MM.1S (cell line): ENCODE measurements around the gene AMZ1.

Experiments
- DNase-seq: peaks from one replicate; pipeline ENCODE4 v3.0.0-alpha.2; 2015
- H2AFZ ChIP-seq: fragments of 300-600 bp; sonication (generic); 2 replicates; pipeline ENCODE4 v1.6.0; 2016; ENCODE audit warnings: antibody characterized with exemption, low read length
- H3F3A ChIP-seq: fragments of 300-600 bp; sonication (generic); 2 replicates; pipeline ENCODE4 v1.6.1; 2016; ENCODE audit warnings: mild to moderate bottlenecking, antibody characterized with exemption, low read length, moderate library complexity, mixed read lengths; ENCODE audit not compliant: insufficient read depth
- H3K27ac ChIP-seq: fragments of 300-600 bp; sonication (generic); 2 replicates; pipeline ENCODE4 v1.5.1; 2016; ENCODE audit warnings: mild to moderate bottlenecking, low read length
- H3K27me3 ChIP-seq: fragments of 300-600 bp; sonication (generic); replicated peaks from 2 replicates; pipeline ENCODE4 v1.6.0; 2016; ENCODE audit warnings: low read length; ENCODE audit not compliant: insufficient read depth
- H3K36me3 ChIP-seq: fragments of 300-600 bp; sonication (generic); replicated peaks from 2 replicates; pipeline ENCODE4 v1.6.1; 2016; ENCODE audit warnings: mild to moderate bottlenecking, low read length, mixed read lengths; ENCODE audit not compliant: insufficient read depth
- H3K4me1 ChIP-seq: fragments of 300-600 bp; sonication (generic); 2 replicates; pipeline ENCODE4 v1.6.1; 2016; ENCODE audit warnings: low read length, mixed read lengths
- H3K4me2 ChIP-seq: fragments of 300-600 bp; sonication (generic); 2 replicates; pipeline ENCODE4 v1.6.0; 2016; ENCODE audit warnings: low read depth, low read length
- H3K4me3 ChIP-seq: fragments of 300-600 bp; sonication (generic); 2 replicates; pipeline ENCODE4 v1.5.1; 2016; ENCODE audit warnings: low read length, mixed read lengths
- H3K79me2 ChIP-seq: fragments of 300-600 bp; sonication (generic); 2 replicates; pipeline ENCODE4 v1.6.1; 2016; ENCODE audit warnings: mixed run types, low read length, mixed read lengths
- H3K9ac ChIP-seq: fragments of 300-600 bp; sonication (generic); 2 replicates; pipeline ENCODE4 v1.6.1; 2016; ENCODE audit warnings: low read length, mixed read lengths
- H3K9me2 ChIP-seq: fragments of 300-600 bp; sonication (generic); replicated peaks from 2 replicates; pipeline ENCODE4 v1.6.1; 2016; ENCODE audit warnings: mild to moderate bottlenecking, low read length, mixed read lengths; ENCODE audit not compliant: insufficient read depth
- H3K9me3 ChIP-seq: fragments of 300-600 bp; sonication (generic); replicated peaks from 2 replicates; pipeline ENCODE4 v1.6.1; 2016; ENCODE audit warnings: mild to moderate bottlenecking, low read length, mixed read lengths; ENCODE audit not compliant: insufficient read depth
- H4K20me1 ChIP-seq: fragments of 300-600 bp; sonication (generic); 2 replicates; pipeline ENCODE4 v1.6.1; 2016; ENCODE audit warnings: mild to moderate bottlenecking, low read length, moderate library complexity, mixed read lengths; ENCODE audit not compliant: insufficient read depth
- CTCF ChIP-seq: fragments of 300-600 bp; sonication (generic); IDR thresholded peaks from 2 replicates; pipeline ENCODE4 v1.5.1; 2016; ENCODE audit warnings: antibody characterized with exemption, low read length, mixed read lengths
- EZH2 ChIP-seq: fragments of 300-600 bp; sonication (generic); optimal IDR thresholded peaks from 2 replicates; pipeline ENCODE3; 2017; ENCODE audit warnings: low read depth, mild to moderate bottlenecking, antibody characterized with exemption, low read length, mixed read lengths
- EZH2phosphoT487 ChIP-seq: fragments of 300-600 bp; sonication (generic); IDR thresholded peaks from 2 replicates; pipeline ENCODE4 v1.6.1; 2018; ENCODE audit warnings: antibody characterized with exemption, low read length

AMZ1 gene

GRCh38 chr7:2715341-2716231 lies 27.6 kb downstream of the AMZ1 start:
- DNase-seq = peak; percentile 43
- Histone ChIP-seq H3K4me2 (peak overlapping the region; percentile 46; the same call in 1 of the 2 replicates), H2AFZ (no peak overlapping the region)

DNA sequence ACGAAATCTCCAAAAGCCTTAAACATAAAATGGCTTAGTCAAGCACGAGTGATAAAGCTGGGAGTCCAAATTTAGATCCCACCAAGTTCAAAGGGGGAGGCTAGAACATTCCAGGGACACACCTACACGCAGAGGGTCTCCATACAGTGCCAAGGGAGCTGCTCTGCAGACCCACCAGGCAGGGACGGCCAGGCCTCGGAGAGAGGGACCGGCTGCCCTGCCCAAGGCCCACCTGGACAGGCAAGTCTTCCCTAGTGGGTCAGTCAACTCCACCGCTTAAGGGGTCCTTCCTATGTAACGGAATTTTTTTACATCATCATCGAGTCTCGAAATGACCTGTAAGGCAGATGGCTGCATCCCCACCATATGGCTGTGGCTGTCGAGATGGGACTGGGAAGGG lies 28.5 kb downstream of the AMZ1 start:
- peak overlapping the region; percentile 79; the same call in 1 of the 2 replicates for H3K27ac ChIP-seq

More at GRCh38 chr7:2715341-2716231, 27.6 kb downstream of the AMZ1 start:
- Histone ChIP-seq H3K4me1 (peaks cover 36% of the 10 kb centered on the region), H3K9me2 (no peaks in the 10 kb centered on the region), H3K79me2 (no peaks in the 10 kb centered on the region), H3F3A (peaks cover 20% of the 10 kb centered on the region), H3K9me3 (no peaks in the 10 kb centered on the region), H3K27ac (peak overlapping the region; percentile 79), H3K27me3 (no peaks in the 10 kb centered on the region), H4K20me1 (no peaks in the 10 kb centered on the region), H3K36me3 (no peaks in the 10 kb centered on the region), H3K4me3 (no peak overlapping the region), H3K9ac (peak overlapping the region; percentile 29)
- TF ChIP-seq CTCF (no peak), EZH2phosphoT487 (no peak), EZH2 (no peak)

GRCh38 chr7:2716906-2717292 lies 28.9 kb downstream of the AMZ1 start:
- DNase-seq = no peak
- H3K27ac ChIP-seq = no peak overlapping the region
- H3K9ac ChIP-seq = no peak overlapping the region
- no peaks in the 10 kb centered on the region for H3K79me2 ChIP-seq
- H4K20me1 ChIP-seq = no peaks in the 10 kb centered on the region
- peaks cover 9% of the 10 kb centered on the region for H3F3A ChIP-seq
- H2AFZ ChIP-seq = no peak overlapping the region
- H3K4me3 ChIP-seq = no peak overlapping the region
- no peaks in the 10 kb centered on the region for H3K9me2 ChIP-seq
- no peak for TF ChIP-seq CTCF
- no peak for TF ChIP-seq EZH2
- H3K27me3 ChIP-seq = no peaks in the 10 kb centered on the region
- H3K4me1 ChIP-seq = peaks cover 23% of the 10 kb centered on the region
- no peaks in the 10 kb centered on the region for H3K9me3 ChIP-seq
- H3K36me3 ChIP-seq = no peaks in the 10 kb centered on the region
- H3K4me2 ChIP-seq = no peak overlapping the region

More for the DNA sequence above, 28.5 kb downstream of the AMZ1 start:
- Histone ChIP-seq H3K4me3 (no peak overlapping the region), H2AFZ (no peak overlapping the region), H4K20me1 (no peaks in the 10 kb centered on the region), H3K36me3 (no peaks in the 10 kb centered on the region), H3F3A (peaks cover 13% of the 10 kb centered on the region), H3K4me1 (peaks cover 27% of the 10 kb centered on the region), H3K27me3 (no peaks in the 10 kb centered on the region), H3K9me3 (no peaks in the 10 kb centered on the region), H3K4me2 (peak overlapping the region; percentile 46; the same call in 1 of the 2 replicates), H3K9ac (0 out of 2 replicates have a peak overlapping the region, but pooled peaks have one; percentile 29), H3K9me2 (no peaks in the 10 kb centered on the region), H3K79me2 (no peaks in the 10 kb centered on the region)
- DNase-seq = no peak
- TF ChIP-seq EZH2phosphoT487 (no peak), EZH2 (no peak), CTCF (no peak)
